GM20431 (cell line): ENCODE measurements around the gene ACP3.

Source experiments
- in situ Hi-C: fragments of 300-500 bp; cut with MseI, MboI; formaldehyde crosslinking; loops from one replicate; pipeline ENCODE4 v1.15.0; 2020; ENCODE audit warnings: low sequenced_read_pairs; ENCODE audit not compliant: unreplicated experiment

Gene ACP3

DNA sequence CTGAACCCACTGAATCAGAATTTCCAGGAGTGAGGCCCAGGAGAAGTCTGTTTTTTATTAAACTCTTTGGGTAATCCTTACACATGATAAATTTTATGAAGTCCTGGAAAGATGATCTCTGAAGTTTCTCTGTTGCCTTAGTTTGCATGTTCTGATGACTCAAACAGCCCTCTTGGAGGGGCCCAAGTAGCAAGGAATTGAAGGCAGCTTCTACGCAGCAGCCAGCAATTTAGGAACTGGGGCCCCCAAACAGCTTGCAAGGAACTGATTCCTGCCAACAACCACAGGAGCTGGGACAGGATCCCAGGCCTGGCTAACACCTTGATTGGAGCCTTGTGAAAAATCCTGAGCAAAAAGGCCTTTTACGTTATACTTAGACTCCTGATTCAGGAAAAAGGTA lies 5.4 kb upstream of the ACP3 start:
- in situ Hi-C loops = no loop called here

- in situ Hi-C loops = no loop called here
Observed at GRCh38 chr3:132315851-132316250, 1.4 kb upstream of the ACP3 start.

DNA sequence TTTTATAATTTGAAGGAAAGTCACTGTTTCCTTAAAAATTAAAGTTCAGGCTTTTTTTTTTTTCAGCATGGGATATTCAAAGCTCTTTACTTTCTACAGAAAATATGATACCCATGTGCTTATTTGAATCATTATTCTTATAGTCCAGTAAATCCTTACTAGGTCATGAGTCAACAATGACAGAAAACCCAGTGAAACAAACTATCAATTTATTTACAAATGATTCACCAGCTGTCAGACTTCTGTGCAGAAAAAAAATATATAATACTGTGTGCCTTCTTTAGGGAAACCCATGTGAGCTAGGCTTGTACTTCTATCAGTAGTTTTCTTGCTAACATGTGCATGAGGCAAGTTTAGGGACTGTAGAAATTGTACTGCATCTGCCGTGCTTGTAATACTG lies 1.2 kb downstream of the ACP3 start:
- in situ Hi-C loops = no loop called here

GRCh38 chr3:132321304-132321703 lies 4.1 kb downstream of the ACP3 start:
- in situ Hi-C loops = no loop called here

DNA sequence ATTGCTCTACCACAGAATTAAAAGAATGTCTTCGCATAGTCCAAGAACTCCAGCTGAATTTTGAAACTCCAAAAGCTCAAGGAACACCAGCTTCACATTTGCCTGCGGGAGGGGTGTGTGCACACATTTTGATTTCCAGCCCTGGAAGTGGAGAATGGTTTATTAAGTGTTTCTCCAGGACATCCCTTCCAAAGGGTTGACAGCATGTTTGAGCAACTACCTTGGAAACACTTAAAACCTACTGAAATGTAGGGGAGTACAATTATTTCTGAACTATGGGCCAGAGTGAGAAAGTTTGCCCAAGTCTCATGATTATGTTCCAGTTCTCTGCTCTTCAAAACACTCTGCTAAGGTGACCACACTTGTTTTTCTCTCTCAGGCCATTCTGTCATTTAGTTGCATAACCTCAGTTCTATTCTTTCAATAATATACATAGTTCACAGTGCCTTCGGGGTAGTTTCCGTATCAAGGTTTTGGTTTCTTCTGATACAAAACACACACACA lies 7.9 kb downstream of the ACP3 start:
- in situ Hi-C loops = no loop called here

DNA sequence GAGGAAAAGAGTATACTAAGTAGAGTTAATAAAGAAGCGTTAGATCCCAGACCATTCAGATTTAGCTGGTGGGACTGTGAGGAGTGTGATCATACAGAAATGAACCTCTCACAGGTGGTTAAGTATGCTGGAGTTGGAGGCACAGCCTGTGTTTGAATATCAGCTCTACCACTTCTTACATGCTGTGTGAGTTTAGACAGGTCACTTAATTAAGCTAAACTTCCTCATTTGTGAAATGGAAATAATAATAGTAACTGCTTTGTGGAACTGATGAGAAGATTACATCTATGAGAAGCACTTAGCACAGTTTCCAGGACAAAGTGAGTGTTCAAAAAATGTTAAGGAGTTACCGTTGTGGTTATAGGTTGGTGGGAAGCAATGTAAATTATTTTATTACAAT lies 8.4 kb downstream of the ACP3 start:
- in situ Hi-C loops = no loop called here

DNA sequence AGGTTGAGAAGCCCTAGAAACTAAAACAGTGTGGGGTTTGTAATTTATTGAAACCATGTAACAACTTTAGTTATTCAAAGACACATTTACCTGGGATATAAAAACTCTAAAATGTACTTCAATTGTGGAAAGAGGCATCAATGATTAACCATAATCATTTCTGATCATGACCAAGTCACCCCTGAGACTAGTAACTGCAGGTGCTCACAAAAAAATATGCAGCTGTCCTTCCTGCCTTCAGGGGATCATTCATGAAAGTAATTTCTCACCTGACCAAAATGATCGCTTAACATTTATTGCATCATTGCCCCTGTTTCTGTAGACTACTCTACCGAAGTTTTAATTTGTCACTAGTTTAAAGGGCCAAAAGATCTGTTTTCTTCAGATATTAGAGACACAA lies 9.0 kb downstream of the ACP3 start:
- in situ Hi-C loops = no loop called here

GRCh38 chr3:132332082-132332481 lies 14.9 kb downstream of the ACP3 start:
- in situ Hi-C loops = no loop called here

- in situ Hi-C loops = no loop called here
Observed at GRCh38 chr3:132332508-132332907, 15.3 kb downstream of the ACP3 start.

DNA sequence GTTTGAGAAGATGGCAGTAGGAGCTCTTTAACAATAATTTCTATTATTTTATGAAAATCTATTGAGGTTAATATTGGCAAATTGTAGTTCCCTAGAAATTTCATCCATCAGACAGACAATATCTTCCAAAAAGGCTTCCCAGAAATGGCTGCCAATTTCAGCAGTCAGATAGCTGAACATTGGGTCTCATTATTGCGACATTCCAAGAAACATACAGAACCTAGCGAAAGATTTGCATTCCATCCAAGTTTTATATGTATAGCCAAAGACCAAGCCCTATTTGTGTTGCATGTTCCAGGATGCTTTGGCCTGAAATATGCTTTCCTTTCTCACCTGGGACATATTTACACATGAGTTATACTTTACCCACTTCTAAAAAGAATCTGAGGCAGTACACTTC lies 24.5 kb downstream of the ACP3 start:
- in situ Hi-C loops = loop anchor here (10.0 kb wide), 1 partner anchor 87 kb away; no protein-coding TSS in a partner anchor

GRCh38 chr3:132342183-132342582 lies 25.0 kb downstream of the ACP3 start:
- in situ Hi-C loops = loop anchor here (10.0 kb wide), 1 partner anchor 87 kb away; no protein-coding TSS in a partner anchor

DNA sequence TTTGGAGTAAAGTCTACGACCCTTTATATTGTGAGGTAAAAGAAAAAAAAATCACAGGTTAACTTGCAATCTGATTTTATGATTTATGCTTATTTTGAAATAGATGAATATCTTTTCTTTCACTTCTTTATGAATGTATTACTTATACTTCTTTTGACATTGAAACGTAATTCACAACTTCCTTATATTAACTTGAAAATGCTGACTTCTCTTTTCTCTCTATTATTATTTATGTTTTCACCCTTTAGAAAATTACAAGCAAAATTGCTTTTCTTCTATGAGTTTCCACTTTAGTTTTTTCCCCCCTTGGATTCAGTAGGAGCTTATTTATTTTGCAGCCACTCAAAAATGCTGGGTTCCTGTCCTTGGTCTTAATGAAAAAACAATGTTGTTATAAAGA lies 25.4 kb downstream of the ACP3 start:
- in situ Hi-C loops = loop anchor here (10.0 kb wide), 1 partner anchor 88 kb away; no protein-coding TSS in a partner anchor

GRCh38 chr3:132343018-132343612 lies 25.9 kb downstream of the ACP3 start:
- in situ Hi-C loops = loop anchor here (10.0 kb wide), 1 partner anchor 88 kb away; no protein-coding TSS in a partner anchor

- in situ Hi-C loops = loop anchor here (10.0 kb wide), 1 partner anchor 90 kb away; no protein-coding TSS in a partner anchor
Observed at GRCh38 chr3:132344666-132345280, 27.6 kb downstream of the ACP3 start.

- in situ Hi-C loops = loop anchor here (10.0 kb wide), 1 partner anchor 92 kb away; no protein-coding TSS in a partner anchor
Observed at GRCh38 chr3:132346841-132347736, 29.9 kb downstream of the ACP3 start.

GRCh38 chr3:132347811-132348210 lies 30.6 kb downstream of the ACP3 start:
- in situ Hi-C loops = loop anchor here (10.0 kb wide), 1 partner anchor 93 kb away; no protein-coding TSS in a partner anchor

GRCh38 chr3:132348531-132348930 lies 31.3 kb downstream of the ACP3 start:
- in situ Hi-C loops = loop anchor here (10.0 kb wide), 1 partner anchor 94 kb away; no protein-coding TSS in a partner anchor

- in situ Hi-C loops = loop anchor here (10.0 kb wide), 1 partner anchor 54 kb away; no protein-coding TSS in a partner anchor
Observed at GRCh38 chr3:132350814-132351213, 33.6 kb downstream of the ACP3 start.

- in situ Hi-C loops = loop anchor here (10.0 kb wide), 1 partner anchor 53 kb away; no protein-coding TSS in a partner anchor
Observed at GRCh38 chr3:132351222-132351806, 34.1 kb downstream of the ACP3 start.
